Neural progenitor cell (in vitro differentiated cells): Measurements from ENCODE around the gene ARHGAP5. TPM values are rescaled to one million over a fixed set of nuclear protein-coding genes. Genes with fewer than 3 reads are reported as not detected.

Experiments
- DNase-seq: peaks from one replicate; pipeline ENCODE4 v3.0.0-alpha.2; 2016; ENCODE audit warnings: low spot score
- H2AFZ ChIP-seq: fragments of 200-600 bp; sonication (generic); replicated peaks from 2 replicates; pipeline ENCODE4 v1.6.1; 2016; ENCODE audit warnings: antibody characterized with exemption
- H3F3A ChIP-seq: fragments of 200-600 bp; sonication (generic); 2 replicates; pipeline ENCODE4 v1.6.1; 2016; ENCODE audit warnings: antibody characterized with exemption, low read depth
- H3K27ac ChIP-seq: fragments of 200-600 bp; sonication (generic); 2 replicates; pipeline ENCODE4 v1.5.1; 2016; ENCODE audit warnings: mild to moderate bottlenecking
- H3K27me3 ChIP-seq: fragments of 200-600 bp; sonication (generic); 2 replicates; pipeline ENCODE4 v1.6.1; 2016; ENCODE audit warnings: mild to moderate bottlenecking, moderate library complexity
- H3K36me3 ChIP-seq: fragments of 200-600 bp; sonication (generic); 2 replicates; pipeline ENCODE4 v1.5.1; 2016
- H3K4me1 ChIP-seq: fragments of 200-600 bp; sonication (generic); 2 replicates; pipeline ENCODE4 v1.6.1; 2016; ENCODE audit warnings: mixed run types
- H3K4me2 ChIP-seq: fragments of 200-600 bp; sonication (generic); 2 replicates; pipeline ENCODE4 v1.6.1; 2016
- H3K4me3 ChIP-seq: fragments of 200-600 bp; sonication (generic); 2 replicates; pipeline ENCODE4 v1.5.1; 2016
- H3K79me2 ChIP-seq: fragments of 200-600 bp; sonication (generic); 2 replicates; pipeline ENCODE4 v1.6.1; 2016; ENCODE audit warnings: low read depth
- H3K9ac ChIP-seq: fragments of 200-600 bp; sonication (generic); 2 replicates; pipeline ENCODE4 v1.6.1; 2016
- H3K9me3 ChIP-seq: fragments of 200-600 bp; sonication (generic); 2 replicates; pipeline ENCODE4 v1.5.1; 2016; ENCODE audit warnings: low read depth
- H4K20me1 ChIP-seq: fragments of 200-600 bp; sonication (generic); 2 replicates; pipeline ENCODE4 v1.6.1; 2016; ENCODE audit warnings: low read depth
- H3K27ac Mint-ChIP-seq: 3 replicates; pipeline ENCODE4 v1.8.0; 2021; ENCODE audit warnings: mixed read lengths
- H3K27me3 Mint-ChIP-seq: 2 replicates; pipeline ENCODE4 v1.8.0; 2022; ENCODE audit warnings: low read depth, mild to moderate bottlenecking, inconsistent platforms, moderate library complexity, mixed read lengths; ENCODE audit not compliant: insufficient read depth
- H3K36me3 Mint-ChIP-seq: 3 replicates; pipeline ENCODE4 v1.8.0; 2021; ENCODE audit warnings: mixed read lengths
- H3K4me1 Mint-ChIP-seq: 3 replicates; pipeline ENCODE4 v1.8.0; 2021; ENCODE audit warnings: mixed read lengths
- H3K4me3 Mint-ChIP-seq: 3 replicates; pipeline ENCODE4 v1.8.0; 2021; ENCODE audit warnings: mild to moderate bottlenecking, moderate library complexity, mixed read lengths
- H3K9me3 Mint-ChIP-seq: 3 replicates; pipeline ENCODE4 v1.8.0; 2020; ENCODE audit warnings: mixed read lengths
- EZH2 ChIP-seq: fragments of 200-600 bp; sonication (generic); IDR thresholded peaks from 2 replicates; pipeline ENCODE4 v1.6.1; 2017; ENCODE audit warnings: antibody characterized with exemption, mild to moderate bottlenecking, moderate library complexity
- EZH2phosphoT487 ChIP-seq: fragments of 200-600 bp; sonication (generic); IDR thresholded peaks from 2 replicates; pipeline ENCODE4 v1.6.1; 2017; ENCODE audit warnings: antibody characterized with exemption
- total RNA-seq: library from RNA; depleted of rRNA; stranded (reverse); fragments of >200 nt; gene quantifications from 2 replicates; pipeline ENCODE4 v1.2.3, GENCODE V29; 2015; ENCODE audit warnings: low replicate concordance
- TF ChIP-seq, protein P1 (sequence below): fragments of 200-600 bp; sonication (generic); IDR thresholded peaks from 2 replicates; pipeline ENCODE4 v1.5.1; 2017; ENCODE audit warnings: antibody characterized with exemption, mild to moderate bottlenecking

Gene ARHGAP5
- total RNA-seq, 1 donor from 2014 or later = 202 TPM

DNA sequence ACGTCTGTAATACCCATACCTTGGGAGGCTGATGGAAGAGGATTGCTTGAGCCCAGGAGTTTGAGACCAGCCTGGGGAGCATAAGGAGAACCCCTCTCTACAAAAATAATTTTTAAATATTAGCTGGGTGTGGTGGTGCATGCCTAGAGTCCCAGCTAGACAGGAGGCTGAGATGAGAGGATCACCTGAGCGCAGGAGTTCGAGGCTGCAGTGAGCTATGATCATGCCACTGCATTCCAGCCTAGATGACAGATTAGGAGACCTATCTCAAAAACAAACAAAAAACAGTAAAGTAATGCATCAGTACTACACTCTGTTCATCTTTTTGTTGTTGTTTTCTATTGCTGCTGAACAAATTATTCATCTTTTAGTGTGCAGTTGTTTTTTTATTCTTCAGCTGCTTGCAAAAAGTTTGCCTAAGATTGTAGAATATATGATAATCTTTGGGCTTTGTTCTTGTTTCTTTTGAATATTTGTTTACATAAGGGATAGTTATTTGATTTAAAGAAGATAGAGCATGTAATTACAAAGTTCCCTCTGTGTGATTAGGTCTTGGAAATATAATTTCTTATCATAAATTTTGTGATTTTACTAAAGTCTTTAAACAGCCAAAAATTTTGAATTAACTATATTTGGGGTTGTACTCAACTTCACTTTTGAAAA, 8.2 kb downstream of the ARHGAP5 start:
- H3K79me2 ChIP-seq = peaks cover 100% of the 10 kb centered on the region
- peaks cover 52% of the 10 kb centered on the region for H3K4me1 ChIP-seq
- peaks cover 21% of the 10 kb centered on the region for H3K36me3 Mint-ChIP-seq

DNA sequence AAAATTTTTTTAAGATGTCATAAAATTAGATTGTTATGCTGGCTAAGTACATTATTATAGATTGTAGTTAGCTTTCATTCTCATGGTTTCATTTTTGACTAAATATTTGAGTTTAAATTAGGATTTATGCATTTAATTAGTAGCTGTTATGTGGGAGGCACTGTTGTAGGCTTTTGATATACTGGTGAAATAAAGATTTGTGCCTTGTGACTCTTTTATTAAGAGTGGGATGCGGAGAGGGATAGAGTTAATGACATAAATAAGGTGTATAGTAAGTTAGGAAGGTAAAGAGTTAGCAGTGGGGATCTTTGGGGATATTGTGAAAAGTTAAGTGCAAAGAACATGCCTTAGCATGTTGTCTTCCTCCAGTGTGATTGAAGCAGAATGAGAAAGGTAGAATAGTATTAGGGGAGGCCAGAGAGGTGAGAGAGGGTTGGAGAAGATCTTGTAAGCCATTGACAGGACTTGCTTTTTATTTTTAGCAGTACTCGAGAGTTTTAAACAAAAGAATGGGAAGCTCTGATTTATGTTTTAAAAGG, 8.8 kb downstream of the ARHGAP5 start:
- Histone ChIP-seq H3K27ac (no peak overlapping the region), H3K9ac (no peak overlapping the region), H3K79me2 (peaks cover 100% of the 10 kb centered on the region), H3K4me2 (peak overlapping the region; percentile 48), H4K20me1 (peaks cover 97% of the 10 kb centered on the region), H3K4me1 (peaks cover 52% of the 10 kb centered on the region), H2AFZ (no peak overlapping the region), H3K27me3 (no peaks in the 10 kb centered on the region), H3K36me3 (no peaks in the 10 kb centered on the region), H3K4me3 (no peak overlapping the region), H3K9me3 (no peaks in the 10 kb centered on the region), H3F3A (no peaks in the 10 kb centered on the region)
- no peak overlapping the region for H3K4me3 Mint-ChIP-seq
- H3K9me3 Mint-ChIP-seq = no peaks in the 10 kb centered on the region
- no peak overlapping the region for H3K27ac Mint-ChIP-seq
- TF ChIP-seq EZH2 (no peak), EZH2phosphoT487 (no peak)
- TF ChIP-seq, protein P1, sequence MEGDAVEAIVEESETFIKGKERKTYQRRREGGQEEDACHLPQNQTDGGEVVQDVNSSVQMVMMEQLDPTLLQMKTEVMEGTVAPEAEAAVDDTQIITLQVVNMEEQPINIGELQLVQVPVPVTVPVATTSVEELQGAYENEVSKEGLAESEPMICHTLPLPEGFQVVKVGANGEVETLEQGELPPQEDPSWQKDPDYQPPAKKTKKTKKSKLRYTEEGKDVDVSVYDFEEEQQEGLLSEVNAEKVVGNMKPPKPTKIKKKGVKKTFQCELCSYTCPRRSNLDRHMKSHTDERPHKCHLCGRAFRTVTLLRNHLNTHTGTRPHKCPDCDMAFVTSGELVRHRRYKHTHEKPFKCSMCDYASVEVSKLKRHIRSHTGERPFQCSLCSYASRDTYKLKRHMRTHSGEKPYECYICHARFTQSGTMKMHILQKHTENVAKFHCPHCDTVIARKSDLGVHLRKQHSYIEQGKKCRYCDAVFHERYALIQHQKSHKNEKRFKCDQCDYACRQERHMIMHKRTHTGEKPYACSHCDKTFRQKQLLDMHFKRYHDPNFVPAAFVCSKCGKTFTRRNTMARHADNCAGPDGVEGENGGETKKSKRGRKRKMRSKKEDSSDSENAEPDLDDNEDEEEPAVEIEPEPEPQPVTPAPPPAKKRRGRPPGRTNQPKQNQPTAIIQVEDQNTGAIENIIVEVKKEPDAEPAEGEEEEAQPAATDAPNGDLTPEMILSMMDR = no peak
- peaks cover 3% of the 10 kb centered on the region for H3K27me3 Mint-ChIP-seq
- no peak for DNase-seq
- peaks cover 27% of the 10 kb centered on the region for H3K4me1 Mint-ChIP-seq
- peaks cover 27% of the 10 kb centered on the region for H3K36me3 Mint-ChIP-seq

More for the DNA sequence above, 8.2 kb downstream of the ARHGAP5 start:
- Histone ChIP-seq H3K27ac (no peak overlapping the region), H3K27me3 (no peaks in the 10 kb centered on the region), H3K4me2 (no peak overlapping the region), H3K36me3 (no peaks in the 10 kb centered on the region), H3K9ac (no peak overlapping the region), H3K9me3 (no peaks in the 10 kb centered on the region), H3F3A (no peaks in the 10 kb centered on the region), H4K20me1 (peaks cover 99% of the 10 kb centered on the region), H3K4me3 (no peak overlapping the region), H2AFZ (no peak overlapping the region)
- DNase-seq = no peak
- Mint-ChIP-seq H3K27me3 (peaks cover 3% of the 10 kb centered on the region), H3K4me1 (peaks cover 31% of the 10 kb centered on the region), H3K9me3 (no peaks in the 10 kb centered on the region), H3K27ac (no peak overlapping the region), H3K4me3 (no peak overlapping the region)
- TF ChIP-seq, protein P1 = no peak
- TF ChIP-seq EZH2 (no peak), EZH2phosphoT487 (no peak)

DNA sequence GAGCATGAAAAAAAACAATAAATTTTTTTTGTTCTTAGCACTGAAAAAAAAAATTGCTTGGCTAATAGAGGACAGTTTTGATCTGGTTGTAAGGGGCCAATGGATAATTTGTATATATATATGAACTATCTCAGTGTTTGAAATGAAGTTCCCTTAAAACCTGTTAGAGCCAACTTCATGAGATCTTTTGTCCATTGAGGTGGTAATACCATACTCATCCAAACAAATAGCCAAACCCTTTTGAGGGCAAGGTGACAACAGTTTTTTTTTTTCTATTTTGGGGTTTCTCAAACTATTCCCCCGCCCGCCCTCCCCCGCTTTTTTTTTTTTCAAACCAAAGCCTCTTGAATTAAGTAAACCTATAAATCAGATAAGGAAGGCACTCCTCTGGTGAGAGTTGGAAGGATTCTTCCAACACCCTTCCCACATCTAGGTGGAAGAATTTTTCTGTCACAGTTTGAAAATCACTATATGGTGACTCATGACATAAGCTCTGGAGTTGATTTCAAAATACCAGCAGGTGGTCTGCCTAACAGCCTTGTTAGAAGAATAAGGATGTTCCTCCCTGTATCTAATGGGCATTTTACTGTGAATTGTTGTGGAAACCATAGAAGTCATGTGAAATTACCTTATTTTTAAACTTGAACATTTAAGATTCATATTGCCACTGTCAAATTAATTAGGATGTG, 10.2 kb downstream of the ARHGAP5 start:
- Histone ChIP-seq H3F3A (no peaks in the 10 kb centered on the region), H3K36me3 (no peaks in the 10 kb centered on the region), H3K27ac (no peak overlapping the region), H3K79me2 (peaks cover 98% of the 10 kb centered on the region), H3K4me1 (peaks cover 44% of the 10 kb centered on the region), H3K4me3 (no peak overlapping the region), H4K20me1 (peaks cover 83% of the 10 kb centered on the region), H3K4me2 (peak overlapping the region; percentile 48), H2AFZ (no peak overlapping the region), H3K27me3 (no peaks in the 10 kb centered on the region), H3K9me3 (no peaks in the 10 kb centered on the region), H3K9ac (no peak overlapping the region)
- peak; percentile 58 for DNase-seq
- H3K27ac Mint-ChIP-seq = no peak overlapping the region
- H3K36me3 Mint-ChIP-seq = peaks cover 38% of the 10 kb centered on the region
- H3K27me3 Mint-ChIP-seq = peaks cover 3% of the 10 kb centered on the region
- no peak overlapping the region for H3K4me3 Mint-ChIP-seq
- TF ChIP-seq, protein P1 = no peak
- TF ChIP-seq EZH2 = no peak
- no peak for TF ChIP-seq EZH2phosphoT487
- no peaks in the 10 kb centered on the region for H3K9me3 Mint-ChIP-seq
- peaks cover 21% of the 10 kb centered on the region for H3K4me1 Mint-ChIP-seq
